LHCN-M2 (cell line): ENCODE data around the gene ADCY1. TPM values are rescaled to one million over a fixed set of nuclear protein-coding genes. Genes with fewer than 3 reads are reported as not detected.
A peak's percentile ranks its signal among the peaks of the same experiment; 100 is the strongest.

Experiments
- DNase-seq: peaks from one replicate; pipeline ENCODE4 v3.0.0-alpha.2; 2012; ENCODE audit warnings: low read depth
- total RNA-seq: library from RNA; depleted of rRNA; stranded (reverse); fragments of >200 nt; gene quantifications from 2 replicates; pipeline ENCODE4 v1.2.3, GENCODE V29; 2014

The ADCY1 gene
- total RNA-seq, 1 experiment from 2014 or later: 0.52 TPM

DNA sequence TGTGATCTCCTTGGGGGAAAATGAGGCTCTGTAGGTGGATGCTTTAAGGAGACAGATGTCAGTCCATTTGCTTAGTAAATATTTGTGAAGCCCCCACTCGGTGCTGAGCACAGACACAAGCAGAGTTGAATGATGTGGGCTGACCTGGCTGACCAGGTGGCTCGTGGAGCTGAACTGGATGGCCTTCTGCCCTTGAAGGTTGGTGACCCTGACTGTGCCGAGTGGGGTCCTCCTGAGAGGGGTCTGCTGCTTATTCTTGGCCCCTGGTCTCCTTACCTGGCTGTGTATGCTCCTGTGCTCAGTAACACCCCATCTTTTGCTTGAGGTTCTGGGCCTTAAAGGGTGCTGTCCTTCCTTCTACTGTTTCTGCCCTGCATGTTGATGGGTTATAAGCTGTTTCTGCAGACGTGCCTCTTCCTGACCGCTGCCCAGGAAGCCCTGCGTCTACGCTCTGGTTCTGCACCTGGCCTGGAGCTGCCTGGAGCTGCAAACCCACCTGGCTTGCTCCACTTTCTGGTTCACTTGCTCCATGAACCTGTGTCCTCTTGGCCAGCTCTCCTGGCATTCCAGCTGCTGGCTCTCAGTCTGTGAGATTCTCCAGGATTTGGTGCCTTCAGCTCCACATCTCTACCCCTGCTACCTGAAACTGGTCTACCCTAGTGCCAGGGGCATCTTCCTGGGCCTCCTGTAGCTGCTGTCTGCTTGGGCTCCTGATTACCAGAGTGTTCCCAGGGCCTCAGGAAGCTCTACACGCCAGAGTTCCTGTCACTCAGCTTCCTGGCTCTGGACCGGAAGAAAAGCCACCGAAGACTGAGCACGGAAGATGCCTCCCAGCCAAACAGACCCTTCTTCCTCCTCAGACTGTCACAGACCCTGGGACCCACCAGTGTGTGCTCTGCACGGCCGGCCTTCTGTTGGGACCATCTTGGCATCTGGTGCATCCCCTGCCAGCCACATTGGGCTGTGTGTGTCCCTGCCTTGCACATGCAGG is 76.5 kb downstream of the ADCY1 start:
- DNase-seq: no peak

DNA sequence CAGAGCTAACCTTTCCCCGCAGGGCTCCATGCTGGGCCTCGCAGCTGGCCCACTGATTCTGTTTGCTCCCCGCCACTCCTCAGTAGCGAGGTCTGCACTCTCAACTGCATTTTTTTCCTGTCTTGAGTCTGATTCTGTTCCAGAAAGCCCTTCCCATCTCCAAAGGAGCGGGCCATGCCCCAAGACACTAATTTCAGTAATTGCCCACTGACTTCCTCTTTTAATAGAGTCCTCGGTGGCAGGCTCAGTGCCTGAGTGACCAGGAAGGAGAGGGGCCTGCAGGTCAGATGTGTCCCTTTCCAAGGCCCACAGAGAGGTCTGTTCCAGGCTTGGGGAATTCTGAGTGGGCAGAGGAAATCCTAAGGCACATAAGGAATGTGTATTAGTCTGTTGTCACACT is 77.4 kb downstream of the ADCY1 start:
- DNase-seq: no peak

DNA sequence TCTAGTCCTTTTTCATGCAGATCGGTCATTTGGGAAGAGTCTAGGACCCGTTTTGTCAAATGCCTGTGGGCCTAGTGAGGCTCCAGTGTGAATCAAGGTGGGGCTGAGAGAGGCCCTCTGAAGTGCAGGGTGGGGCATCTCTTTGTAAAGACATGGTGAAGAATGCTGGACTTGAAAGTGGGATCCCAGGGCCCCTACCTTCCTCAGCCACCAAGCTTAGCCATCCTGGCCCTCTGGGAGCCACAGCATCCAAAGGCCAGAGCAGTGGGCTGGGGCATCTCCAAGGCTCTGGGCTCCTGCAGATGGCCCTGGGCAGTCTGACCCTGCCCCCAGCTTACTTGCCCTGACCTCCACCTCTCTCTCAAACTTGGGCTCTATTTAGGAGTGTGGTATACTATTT is 78.5 kb downstream of the ADCY1 start:
- DNase-seq: no peak

DNA sequence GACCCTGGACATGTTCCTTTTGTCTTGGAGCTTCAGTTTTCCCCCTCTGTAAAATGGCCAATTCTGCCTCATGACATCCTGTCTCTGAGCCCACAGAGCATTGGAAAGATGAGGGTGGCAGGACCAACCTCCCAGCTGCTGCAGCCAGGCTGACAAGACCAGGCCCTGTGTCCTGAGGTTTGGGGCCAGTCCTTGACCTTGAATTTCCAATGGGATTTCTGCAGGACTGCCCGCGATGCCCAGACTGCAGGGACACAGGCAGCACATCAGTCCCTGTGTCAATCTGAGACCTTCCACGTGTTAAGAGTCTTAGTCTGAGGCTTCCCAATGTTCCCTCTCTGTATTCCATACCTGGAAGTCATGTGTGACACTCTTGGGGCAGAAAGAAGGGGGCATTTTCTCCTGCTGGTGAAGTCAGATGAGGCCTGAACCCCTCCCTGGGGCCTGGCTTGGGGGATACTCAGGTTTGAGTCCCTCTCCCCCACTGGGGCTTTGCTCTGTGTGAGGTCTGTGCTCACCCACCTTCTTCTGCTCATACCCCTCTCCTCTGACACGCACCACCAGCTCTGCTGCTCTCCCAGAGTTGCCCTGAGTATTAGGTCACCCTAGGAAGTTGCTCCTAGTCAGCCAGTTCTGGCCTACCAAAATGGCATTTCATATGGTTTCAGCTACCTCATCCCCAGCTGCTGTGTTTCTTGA is 79.2 kb downstream of the ADCY1 start:
- no peak for DNase-seq

DNA sequence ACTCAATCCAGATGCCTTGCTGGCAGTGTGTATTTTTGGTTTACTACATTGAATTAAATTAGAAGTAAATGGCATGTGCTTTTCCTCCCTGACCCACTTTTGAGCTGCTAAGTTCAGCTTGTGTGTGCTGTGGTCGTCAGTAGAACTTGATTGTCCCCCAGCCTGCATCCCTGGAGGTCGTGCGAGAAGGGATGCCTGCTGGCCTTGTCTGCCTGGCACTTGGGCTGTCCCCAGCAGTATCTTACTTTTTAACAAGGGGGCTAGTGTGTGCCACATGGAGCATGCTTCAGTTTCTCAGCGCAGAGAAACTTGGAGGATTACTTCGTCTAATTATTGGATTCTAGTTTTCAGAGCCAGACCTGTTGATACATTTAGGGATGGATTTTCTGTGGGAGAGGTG is 80.2 kb downstream of the ADCY1 start:
- DNase-seq: no peak

DNA sequence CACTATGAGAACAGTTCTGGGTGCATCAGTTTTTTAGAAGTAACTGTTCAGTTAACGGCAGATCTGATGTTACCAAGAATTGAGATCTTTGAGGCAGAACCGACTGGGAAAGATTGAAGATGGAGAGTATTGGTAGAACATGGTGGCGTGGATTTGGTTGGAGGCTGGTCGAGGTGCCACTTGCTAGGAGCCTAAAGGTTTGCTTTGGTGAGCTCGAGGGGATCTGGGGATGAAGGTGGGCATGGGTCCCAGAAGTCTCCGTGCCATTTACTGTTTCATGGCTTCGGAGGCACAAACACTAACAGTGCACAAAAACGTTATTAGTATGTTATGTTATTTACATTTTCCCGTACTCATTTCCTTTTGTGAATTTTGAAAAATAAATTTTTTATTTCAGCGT is 81.4 kb downstream of the ADCY1 start:
- DNase-seq: no peak

DNA sequence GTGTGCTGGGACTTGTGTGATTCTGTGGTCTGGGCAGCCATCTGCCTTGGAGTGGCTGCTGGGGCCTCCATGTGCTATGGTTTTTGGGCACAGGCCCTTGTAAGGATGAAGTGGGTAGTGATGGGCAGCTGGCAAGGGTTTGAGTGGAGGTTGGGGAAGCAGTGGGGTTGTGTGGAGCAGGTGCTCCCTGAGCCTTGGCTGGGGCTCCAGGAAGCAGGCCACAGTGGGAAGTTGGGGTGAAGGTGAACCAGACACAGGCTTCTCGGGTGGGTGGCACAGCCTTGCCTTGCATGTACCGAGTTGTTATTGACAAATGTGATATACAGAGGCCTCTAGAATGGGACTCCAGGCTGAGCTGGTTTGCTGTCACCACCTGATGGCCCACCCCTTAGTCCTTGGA is 82.3 kb downstream of the ADCY1 start:
- no peak for DNase-seq

DNA sequence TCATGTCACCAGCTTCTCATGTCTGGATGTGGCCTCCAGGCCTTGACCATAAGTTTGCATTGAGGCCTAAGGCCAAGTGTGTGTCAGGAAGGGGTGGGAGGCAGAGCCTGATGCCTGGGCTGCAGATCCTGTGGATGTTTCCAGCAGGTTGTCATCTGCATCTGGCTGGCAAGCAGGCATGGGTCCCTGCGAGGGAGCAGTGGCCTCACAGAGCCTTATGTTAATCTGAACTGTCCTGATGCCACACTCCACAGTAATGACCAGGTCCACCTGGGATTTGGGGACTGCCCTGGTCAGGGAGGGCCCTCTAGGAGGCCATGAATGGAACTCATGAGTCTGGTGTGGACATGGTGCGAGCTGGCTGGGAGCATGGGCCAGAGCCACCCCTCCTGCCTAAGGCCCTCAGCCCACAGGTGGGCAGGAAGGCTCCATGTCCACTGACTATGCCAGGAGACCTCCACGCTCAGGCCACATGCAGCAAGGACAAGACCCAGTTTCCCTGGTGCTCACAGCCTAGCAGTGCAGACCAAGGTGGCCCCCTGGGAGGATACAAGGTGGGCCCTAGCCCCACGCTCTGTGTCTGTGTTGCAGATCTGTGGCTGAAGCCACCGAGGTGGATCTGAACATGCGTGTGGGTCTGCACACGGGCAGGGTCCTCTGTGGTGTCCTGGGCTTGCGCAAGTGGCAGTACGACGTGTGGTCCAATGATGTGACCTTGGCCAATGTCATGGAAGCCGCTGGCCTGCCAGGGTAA is 83.1 kb downstream of the ADCY1 start:
- DNase-seq: no peak

DNA sequence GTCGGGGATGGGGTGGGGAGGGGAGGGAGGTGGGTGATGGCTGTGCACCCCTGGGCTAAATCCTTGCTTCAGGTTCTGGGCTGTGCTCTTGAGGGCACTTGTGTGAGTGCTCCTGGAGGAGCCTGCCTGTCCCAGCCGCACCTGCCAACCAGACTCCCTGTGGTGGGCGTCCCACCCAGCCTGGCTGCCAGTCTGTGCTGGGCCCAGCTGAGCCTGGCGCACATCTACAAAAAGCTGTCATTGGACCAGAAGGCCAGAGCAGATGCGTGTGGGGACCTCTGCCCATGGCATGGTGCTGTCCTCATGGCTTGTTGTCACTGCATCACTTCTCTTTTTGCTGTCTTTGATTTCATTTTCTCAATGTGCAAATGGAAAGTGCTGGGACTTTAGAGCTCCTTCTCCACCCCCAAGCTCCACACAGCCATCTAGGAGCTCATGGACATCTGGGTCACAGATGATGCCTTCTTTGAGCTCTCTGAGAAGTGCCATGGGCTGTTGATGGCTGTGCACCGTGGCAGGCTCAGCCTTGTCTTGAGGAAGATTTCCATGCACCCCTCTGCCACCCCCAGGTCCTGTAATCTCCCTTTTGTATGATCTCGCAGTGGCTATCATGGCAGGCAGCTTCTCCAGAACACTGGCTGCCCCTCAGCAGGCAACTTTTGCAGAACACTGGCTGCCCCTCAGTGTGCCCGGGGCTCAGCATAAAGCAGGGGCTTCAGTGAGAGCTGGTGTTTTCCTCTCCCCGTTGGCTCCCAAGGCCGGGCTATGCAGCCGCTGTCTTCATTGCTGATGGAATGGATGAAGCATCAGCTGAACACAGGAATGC is 83.9 kb downstream of the ADCY1 start:
- no peak for DNase-seq

DNA sequence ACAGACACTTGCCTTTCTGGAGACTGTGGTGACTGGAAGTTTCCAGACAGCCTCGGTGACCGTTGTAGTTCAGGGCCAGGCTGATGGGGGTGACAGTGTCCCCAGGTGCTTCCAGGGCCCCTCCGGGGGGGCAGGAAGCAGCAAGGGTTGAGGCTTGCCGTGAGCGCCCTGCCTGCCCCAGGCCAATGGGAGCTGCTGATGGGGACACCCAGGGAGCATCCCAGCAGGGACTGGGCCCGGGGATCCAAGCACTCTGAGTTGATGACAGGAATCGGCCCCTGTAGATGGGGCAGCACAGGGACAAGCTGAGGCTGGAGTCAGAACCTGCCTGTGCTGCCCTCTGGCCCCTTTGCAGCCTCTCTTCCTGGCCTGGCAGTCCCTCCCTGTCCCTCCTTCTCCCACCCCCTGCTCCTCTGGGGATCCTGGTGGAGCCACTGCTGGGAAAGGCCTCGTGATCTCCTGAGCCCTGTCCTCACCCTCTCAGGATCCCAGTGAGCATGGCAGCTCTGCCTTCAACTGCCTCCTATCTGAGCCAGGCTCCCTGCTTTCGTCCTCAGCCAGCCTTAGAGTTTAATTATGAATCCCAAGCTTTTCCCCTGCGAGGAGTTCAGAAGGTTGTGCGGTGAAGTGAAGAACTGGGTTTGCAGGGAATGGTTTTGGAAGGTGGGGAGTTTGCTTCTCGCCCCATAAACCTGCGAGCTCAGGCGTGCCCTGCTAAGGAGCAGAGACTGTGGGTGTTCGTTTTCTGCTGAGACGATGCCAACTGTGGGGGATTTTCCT is 84.7 kb downstream of the ADCY1 start:
- no peak for DNase-seq

DNA sequence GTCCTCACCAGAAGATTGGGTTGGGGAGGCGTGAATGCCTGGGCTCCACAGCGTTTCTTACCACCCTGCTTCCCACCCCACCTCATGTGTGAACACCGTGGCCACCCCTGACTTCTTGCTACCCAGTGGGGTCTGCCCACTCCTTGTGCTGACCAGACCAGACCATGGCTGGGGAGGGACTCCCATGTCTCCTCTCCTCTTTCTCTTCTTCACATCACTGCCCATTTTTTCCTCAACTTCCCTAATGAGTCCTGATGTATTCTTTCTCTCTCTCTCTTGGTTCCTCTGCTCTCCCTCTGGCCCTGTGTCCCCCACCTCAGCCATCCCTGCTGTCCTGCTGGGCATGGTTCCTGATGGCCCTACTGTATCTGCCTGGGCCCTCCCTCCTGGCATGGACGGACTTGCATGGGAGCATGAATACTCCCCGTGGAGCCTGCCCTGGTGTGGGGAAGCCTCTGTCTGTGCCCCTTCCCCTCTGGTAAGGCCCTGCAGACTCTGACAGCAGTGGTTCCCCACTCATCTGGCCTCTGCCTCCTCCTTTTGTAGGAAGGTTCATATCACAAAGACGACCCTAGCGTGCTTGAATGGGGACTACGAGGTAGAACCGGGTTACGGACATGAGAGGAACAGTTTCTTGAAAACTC is 85.5 kb downstream of the ADCY1 start:
- no peak for DNase-seq

DNA sequence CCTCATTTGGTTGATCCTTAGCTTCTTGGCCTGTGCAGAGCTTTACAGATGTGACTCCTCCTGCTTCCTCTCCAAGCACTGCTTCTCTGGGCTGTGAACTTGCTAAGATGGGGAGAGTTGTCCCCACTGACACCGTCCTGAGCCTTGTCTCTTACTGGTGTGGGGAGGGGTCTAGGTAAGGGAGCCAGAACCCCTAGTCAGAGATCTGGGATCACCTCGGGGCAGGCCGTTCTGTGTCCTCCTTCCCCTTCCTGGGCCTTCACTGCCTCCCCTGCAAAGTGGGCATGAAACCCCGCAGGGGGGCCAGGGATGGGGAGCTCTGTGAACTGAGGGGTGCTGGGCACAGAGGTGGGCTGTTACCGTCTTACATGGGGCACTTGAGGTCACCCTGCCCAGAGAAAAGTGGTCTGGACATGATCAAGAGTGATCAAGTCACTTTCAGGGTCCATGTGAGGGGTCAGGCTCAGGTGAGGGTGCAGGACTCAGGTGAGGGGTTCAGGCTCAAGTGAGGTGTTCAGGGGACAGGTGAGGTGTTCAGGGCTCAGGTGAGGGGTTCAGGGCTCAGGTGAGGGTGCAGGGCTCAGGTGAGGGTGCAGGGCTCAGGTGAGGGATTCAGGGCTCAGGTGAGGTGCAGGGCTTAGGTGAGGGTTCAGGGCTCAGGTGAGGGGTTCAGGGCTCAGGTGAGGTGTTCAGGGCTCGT is 86.2 kb downstream of the ADCY1 start:
- DNase-seq: no peak

DNA sequence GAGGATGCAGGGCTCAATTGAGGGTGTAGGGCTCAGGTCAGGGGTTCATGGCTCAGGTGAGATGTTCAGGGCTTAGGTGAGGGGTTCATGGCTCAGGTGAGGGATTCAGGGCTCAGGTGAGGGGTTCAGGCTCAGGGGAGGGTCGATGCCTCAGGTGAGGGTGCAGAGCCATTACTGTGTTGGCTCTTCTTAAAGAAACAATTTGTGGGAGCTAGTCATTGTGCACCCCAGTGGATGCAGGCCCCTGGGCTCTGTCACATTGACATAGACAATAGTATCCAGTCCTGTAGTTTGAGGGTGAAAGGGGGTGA is 86.7 kb downstream of the ADCY1 start:
- no peak for DNase-seq

DNA sequence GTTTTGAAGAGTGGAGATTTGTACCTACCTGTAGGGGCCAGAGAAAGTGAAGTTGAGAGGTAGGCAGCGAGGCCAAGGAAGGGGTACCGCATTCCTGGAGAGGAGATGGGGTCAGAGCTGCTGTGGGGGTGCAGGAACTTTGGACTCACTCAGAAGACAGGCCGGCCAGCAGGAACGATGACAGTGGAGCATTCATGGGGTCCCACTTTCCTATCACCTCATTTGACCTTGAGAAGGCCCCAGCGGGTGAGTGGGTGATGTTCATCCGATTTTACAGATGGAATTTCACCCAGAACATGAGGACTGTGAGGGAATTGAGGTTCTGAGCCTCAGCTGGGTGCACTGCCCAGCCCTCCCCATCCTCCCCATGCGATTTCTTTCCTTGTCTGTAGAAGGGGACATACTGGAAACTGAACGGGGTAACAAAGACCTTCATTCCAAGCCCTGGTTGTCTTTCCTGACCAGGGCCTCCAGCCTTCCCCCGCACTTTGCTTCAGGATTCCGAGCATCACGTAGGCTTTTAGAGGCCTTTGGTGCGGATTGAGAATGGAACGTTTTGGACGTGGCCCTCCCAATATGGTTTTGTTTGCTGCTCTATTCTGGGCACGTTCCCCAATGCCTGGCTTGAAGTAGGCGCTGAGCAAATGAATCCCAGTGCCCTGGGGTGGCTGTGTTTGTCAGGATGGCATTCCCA is 87.3 kb downstream of the ADCY1 start:
- DNase-seq: no peak

DNA sequence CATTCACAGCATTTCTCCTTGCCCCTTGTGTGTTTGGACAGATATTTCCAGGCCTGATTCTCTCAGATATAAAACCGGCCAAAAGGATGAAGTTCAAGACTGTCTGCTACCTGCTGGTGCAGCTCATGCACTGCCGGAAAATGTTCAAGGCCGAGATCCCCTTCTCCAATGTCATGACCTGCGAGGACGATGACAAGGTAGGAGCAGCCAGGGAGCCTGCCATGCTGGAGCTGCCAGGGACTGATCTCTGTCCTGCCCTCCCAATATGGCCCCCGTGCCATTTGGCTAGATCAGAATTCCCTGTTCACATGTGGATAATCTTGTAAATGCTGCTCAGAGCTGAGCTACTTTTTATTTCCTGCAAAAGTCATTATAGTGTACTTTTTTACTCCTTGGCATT is 87.8 kb downstream of the ADCY1 start:
- DNase-seq: no peak

DNA sequence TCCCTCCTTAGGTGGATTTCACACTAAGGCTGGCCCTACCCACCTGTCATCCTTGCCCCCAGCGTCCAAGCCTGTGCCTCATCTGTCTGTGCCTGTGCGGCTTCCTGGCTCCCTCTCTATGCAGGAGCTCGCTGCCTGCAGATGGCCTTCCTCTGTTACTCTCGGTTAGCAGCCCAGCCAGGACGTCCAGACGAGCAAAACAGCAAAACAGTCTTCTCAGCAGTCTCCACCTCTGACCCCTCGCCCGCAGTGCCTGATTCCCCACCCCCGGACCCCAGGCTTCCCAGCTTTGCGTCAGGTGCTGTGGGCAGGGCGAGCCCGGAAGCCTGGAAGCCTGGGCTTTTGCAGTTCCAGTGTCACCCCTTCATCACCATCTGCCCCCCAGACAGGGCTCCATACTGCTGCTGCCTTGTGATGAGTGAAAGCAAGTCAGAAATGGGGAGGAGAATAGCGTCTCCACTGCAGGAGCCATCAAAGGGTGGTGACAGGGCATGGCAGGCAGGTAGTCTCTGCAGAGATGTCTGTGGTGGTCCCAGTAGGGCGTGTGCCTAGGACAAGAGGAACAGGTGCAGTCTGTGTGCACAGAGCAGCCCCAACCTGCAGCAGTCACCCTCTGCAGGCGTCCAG is 88.5 kb downstream of the ADCY1 start:
- DNase-seq: no peak

DNA sequence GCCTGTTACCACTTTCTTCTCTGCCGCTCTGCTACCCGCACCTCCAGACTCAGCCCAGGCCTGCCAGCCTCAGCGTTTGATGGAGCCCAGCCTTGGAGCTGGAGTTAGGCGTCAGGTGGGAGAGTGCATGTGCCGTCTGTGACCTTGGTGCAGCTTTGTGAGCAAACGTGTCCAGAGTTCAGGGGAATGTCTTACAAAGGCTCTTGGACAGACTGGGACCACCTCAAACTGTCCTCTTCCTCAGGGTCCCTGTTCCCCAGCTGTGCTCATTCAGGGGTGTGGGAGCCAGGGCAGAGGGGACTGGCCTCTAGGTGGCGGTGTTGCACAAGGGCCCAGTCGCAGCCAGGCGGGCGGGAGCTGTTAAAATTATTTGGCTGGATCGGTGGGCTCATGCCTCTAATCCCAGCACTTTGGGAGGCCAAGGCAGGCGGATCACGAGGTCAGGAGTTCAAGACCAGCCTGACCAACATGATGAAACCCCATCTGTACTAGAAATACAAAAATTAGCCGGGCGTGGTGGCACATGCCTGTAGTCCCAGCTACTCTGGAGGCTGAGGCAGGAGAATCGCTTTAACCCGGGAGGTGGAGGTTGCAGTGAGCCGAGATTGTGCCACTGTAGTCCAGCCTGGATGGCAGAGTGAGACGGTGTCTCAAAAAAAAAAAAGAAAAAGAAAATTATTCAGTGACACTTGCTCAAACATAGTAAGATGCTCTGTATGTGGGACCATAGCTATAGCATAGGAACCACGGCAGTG is 89.2 kb downstream of the ADCY1 start:
- peak; percentile 5 for DNase-seq
